Liver (tissue), 9 donors: ENCODE data around the gene INSM1. TPM values are rescaled to one million over a fixed set of nuclear protein-coding genes. Genes with fewer than 3 reads are reported as not detected.

Experiments
- DNase-seq: peaks from one replicate; pipeline ENCODE4 v3.0.0-alpha.2; 2017; ENCODE audit warnings: low spot score
- H3K27ac ChIP-seq, 2 donors: one replicate each; pipeline ENCODE4 v1.7.0; 2013; ENCODE audit warnings: inconsistent platforms in 2 of 2, low read length in 2 of 2, control low read depth in 1 of 2, low read depth in 1 of 2, mild to moderate bottlenecking in 1 of 2
- H3K27me3 ChIP-seq, 4 donors: one replicate each; pipeline versions ENCODE4 v1.6.1 to v1.7.0; 2013; ENCODE audit warnings: low read length in 3 of 4, inconsistent platforms in 1 of 4, mild to moderate bottlenecking in 1 of 4, moderate library complexity in 1 of 4; ENCODE audit not compliant: control insufficient read depth in 4 of 4, insufficient read depth in 4 of 4
- H3K36me3 ChIP-seq, 4 donors: one replicate each; pipeline versions ENCODE4 v1.6.1 to v1.7.0; 2013; ENCODE audit warnings: low read length in 3 of 4, mild to moderate bottlenecking in 3 of 4, low read depth in 1 of 4, moderate library complexity in 1 of 4; ENCODE audit not compliant: control insufficient read depth in 4 of 4, insufficient read depth in 3 of 4
- H3K4me1 ChIP-seq, 4 donors: one replicate each; pipeline versions ENCODE4 v1.6.1 to v1.7.0; 2013; ENCODE audit warnings: low read length in 3 of 4, mild to moderate bottlenecking in 3 of 4, moderate library complexity in 1 of 4; ENCODE audit not compliant: control insufficient read depth in 4 of 4, insufficient read depth in 4 of 4
- H3K4me3 ChIP-seq, 3 donors: one replicate each; pipeline versions ENCODE4 v1.6.1 to v1.7.0; 2013; ENCODE audit warnings: low read length in 3 of 3, control low read depth in 1 of 3, low read depth in 1 of 3, mild to moderate bottlenecking in 1 of 3
- H3K9ac ChIP-seq, 2 donors: one replicate each; pipeline ENCODE4 v1.7.0; 2013; ENCODE audit warnings: low read length in 2 of 2, mild to moderate bottlenecking in 2 of 2, moderate library complexity in 2 of 2, control low read depth in 1 of 2, low read depth in 1 of 2
- H3K9me3 ChIP-seq, 4 donors: one replicate each; pipeline versions ENCODE4 v1.6.1 to v1.7.0; 2013; ENCODE audit warnings: low read length in 3 of 4; ENCODE audit not compliant: control insufficient read depth in 4 of 4
- EGR1 ChIP-seq, 2 donors: IDR thresholded peaks; 2 replicates each; pipeline ENCODE4 v1.6.1; 2016 to 2018; ENCODE audit warnings: antibody characterized with exemption in 2 of 2, low read depth in 2 of 2
- FOXA1 ChIP-seq: IDR thresholded peaks from 2 replicates; pipeline ENCODE4 v1.6.1; 2016; ENCODE audit warnings: antibody characterized with exemption
- FOXA2 ChIP-seq: IDR thresholded peaks from 2 replicates; pipeline ENCODE4 v1.6.1; 2016; ENCODE audit warnings: antibody characterized with exemption
- GABPA ChIP-seq, 2 donors: IDR thresholded peaks in 1 of 2; conservative IDR thresholded peaks in 1 of 2; 2 replicates each; pipeline ENCODE4 v1.6.1; 2016; ENCODE audit warnings: antibody characterized with exemption in 2 of 2, mild to moderate bottlenecking in 1 of 2, moderate library complexity in 1 of 2
- HNF4A ChIP-seq, 2 donors: conservative IDR thresholded peaks; 2 replicates each; pipeline ENCODE4 v1.6.1; 2016; ENCODE audit warnings: antibody characterized with exemption in 2 of 2, mild to moderate bottlenecking in 2 of 2
- JUND ChIP-seq, 2 donors: IDR thresholded peaks; 2 replicates each; pipeline ENCODE4 v1.6.1; 2016; ENCODE audit warnings: antibody characterized with exemption in 2 of 2
- MAX ChIP-seq: IDR thresholded peaks from 2 replicates; pipeline ENCODE4 v1.6.1; 2016; ENCODE audit warnings: antibody characterized with exemption
- NR2F2 ChIP-seq: IDR thresholded peaks from 2 replicates; pipeline ENCODE4 v1.6.1; 2016; ENCODE audit warnings: antibody characterized with exemption
- RAD21 ChIP-seq, 2 donors: IDR thresholded peaks; 2 replicates each; pipeline ENCODE4 v1.6.1; 2016; ENCODE audit warnings: antibody characterized with exemption in 2 of 2, mild to moderate bottlenecking in 2 of 2
- RXRA ChIP-seq, 2 donors: IDR thresholded peaks; 2 replicates each; pipeline ENCODE4 v1.6.1; 2017 to 2018; ENCODE audit warnings: antibody characterized with exemption in 2 of 2, mild to moderate bottlenecking in 1 of 2
- SP1 ChIP-seq: IDR thresholded peaks from 2 replicates; pipeline ENCODE4 v1.6.1; 2018; ENCODE audit warnings: antibody characterized with exemption, mild to moderate bottlenecking
- TAF1 ChIP-seq: conservative IDR thresholded peaks from 2 replicates; pipeline ENCODE4 v1.6.1; 2016; ENCODE audit warnings: antibody characterized with exemption, mild to moderate bottlenecking
- YY1 ChIP-seq: IDR thresholded peaks from 2 replicates; pipeline ENCODE4 v1.6.1; 2016; ENCODE audit warnings: antibody characterized with exemption, mild to moderate bottlenecking
- WGBS: extraction: QIAGEN DNeasy Blood & Tissue Kit; methylation state at CpG from one replicate; pipeline ENCODE4 v1.1.7; 2013; 5-methylcytosine and 5-hydroxymethylcytosine counted together
- polyA plus RNA-seq, 2 donors: library from polyadenylated mRNA; stranded (reverse) in 1 of 2; unstranded in 1 of 2; fragments of 200-250 nt in 1 of 2; fragments of >200 nt in 1 of 2; fragmentation: Nextera tagmentation in 1 of 2; extraction: Ambion mirVana in 1 of 2; gene quantifications; one replicate each; pipeline versions ENCODE4 v1.2.1 to v1.2.3, GENCODE V29; 2013 to 2015
- total RNA-seq, 2 donors: library from RNA; depleted of rRNA; stranded (reverse); fragments of >200 nt; gene quantifications; one replicate each; pipeline ENCODE4 v1.2.3, GENCODE V29; 2014
- TF ChIP-seq, protein P1 (sequence below): IDR thresholded peaks from 2 replicates; pipeline ENCODE4 v1.6.1; 2016; ENCODE audit warnings: antibody characterized with exemption
- TF ChIP-seq, protein P2 (sequence below): IDR thresholded peaks from 2 replicates; pipeline ENCODE4 v1.6.1; 2016; ENCODE audit warnings: antibody characterized with exemption, mild to moderate bottlenecking
- TF ChIP-seq, protein P3 (sequence below): IDR thresholded peaks from 2 replicates; pipeline ENCODE4 v1.6.1; 2016; ENCODE audit warnings: antibody characterized with exemption
- donor health status: healthy.
- donor health status: healthy.
- donor health status: healthy.
- donor health status: healthy.
- donor health status: healthy.

Gene INSM1
- total and polyA plus RNA-seq, 4 donors, result not detected

GRCh38 chr20:20409331-20409730 lies 41.4 kb downstream of the INSM1 start:
- no peaks in the 10 kb centered on the region for H3K27me3 ChIP-seq
- H3K9ac ChIP-seq, result no peak overlapping the region
- WGBS, result 93% methylated on average over 4 of the region's 4 CpGs
- no peaks in the 10 kb centered on the region for H3K9me3 ChIP-seq
- H3K4me3 ChIP-seq, result no peak overlapping the region
- no peak for DNase-seq
- no peak overlapping the region for H3K27ac ChIP-seq
- H3K4me1 ChIP-seq, result no peaks in the 10 kb centered on the region
- peaks cover 0 to 18% (median 6%) of the 10 kb centered on the region in 4 donors for H3K36me3 ChIP-seq
- TF ChIP-seq MAX, result no peak
- TF ChIP-seq NR2F2, result no peak
- no peak for TF ChIP-seq RXRA (IDR thresholded peaks at IDR 0.05)
- TF ChIP-seq RAD21 (IDR thresholded peaks at IDR 0.05), result no peak
- TF ChIP-seq HNF4A (conservative IDR thresholded peaks at IDR 0.05), result no peak
- no peak for TF ChIP-seq JUND (IDR thresholded peaks at IDR 0.05)
- no peak for TF ChIP-seq SP1
- TF ChIP-seq, protein P1, sequence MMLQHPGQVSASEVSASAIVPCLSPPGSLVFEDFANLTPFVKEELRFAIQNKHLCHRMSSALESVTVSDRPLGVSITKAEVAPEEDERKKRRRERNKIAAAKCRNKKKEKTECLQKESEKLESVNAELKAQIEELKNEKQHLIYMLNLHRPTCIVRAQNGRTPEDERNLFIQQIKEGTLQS, result no peak
- TF ChIP-seq YY1, result no peak
- TF ChIP-seq FOXA1, result no peak
- TF ChIP-seq EGR1 (IDR thresholded peaks at IDR 0.05; ENCODE audit: low read depth in 2 of 2), result no peak
- TF ChIP-seq GABPA (IDR thresholded peaks at IDR 0.05 in 1 of 2, conservative IDR thresholded peaks at IDR 0.05 in 1 of 2), result no peak
- TF ChIP-seq TAF1, result no peak
- TF ChIP-seq, protein P2, sequence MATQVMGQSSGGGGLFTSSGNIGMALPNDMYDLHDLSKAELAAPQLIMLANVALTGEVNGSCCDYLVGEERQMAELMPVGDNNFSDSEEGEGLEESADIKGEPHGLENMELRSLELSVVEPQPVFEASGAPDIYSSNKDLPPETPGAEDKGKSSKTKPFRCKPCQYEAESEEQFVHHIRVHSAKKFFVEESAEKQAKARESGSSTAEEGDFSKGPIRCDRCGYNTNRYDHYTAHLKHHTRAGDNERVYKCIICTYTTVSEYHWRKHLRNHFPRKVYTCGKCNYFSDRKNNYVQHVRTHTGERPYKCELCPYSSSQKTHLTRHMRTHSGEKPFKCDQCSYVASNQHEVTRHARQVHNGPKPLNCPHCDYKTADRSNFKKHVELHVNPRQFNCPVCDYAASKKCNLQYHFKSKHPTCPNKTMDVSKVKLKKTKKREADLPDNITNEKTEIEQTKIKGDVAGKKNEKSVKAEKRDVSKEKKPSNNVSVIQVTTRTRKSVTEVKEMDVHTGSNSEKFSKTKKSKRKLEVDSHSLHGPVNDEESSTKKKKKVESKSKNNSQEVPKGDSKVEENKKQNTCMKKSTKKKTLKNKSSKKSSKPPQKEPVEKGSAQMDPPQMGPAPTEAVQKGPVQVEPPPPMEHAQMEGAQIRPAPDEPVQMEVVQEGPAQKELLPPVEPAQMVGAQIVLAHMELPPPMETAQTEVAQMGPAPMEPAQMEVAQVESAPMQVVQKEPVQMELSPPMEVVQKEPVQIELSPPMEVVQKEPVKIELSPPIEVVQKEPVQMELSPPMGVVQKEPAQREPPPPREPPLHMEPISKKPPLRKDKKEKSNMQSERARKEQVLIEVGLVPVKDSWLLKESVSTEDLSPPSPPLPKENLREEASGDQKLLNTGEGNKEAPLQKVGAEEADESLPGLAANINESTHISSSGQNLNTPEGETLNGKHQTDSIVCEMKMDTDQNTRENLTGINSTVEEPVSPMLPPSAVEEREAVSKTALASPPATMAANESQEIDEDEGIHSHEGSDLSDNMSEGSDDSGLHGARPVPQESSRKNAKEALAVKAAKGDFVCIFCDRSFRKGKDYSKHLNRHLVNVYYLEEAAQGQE, result no peak
- TF ChIP-seq FOXA2, result no peak

GRCh38 chr20:20410678-20411077 lies 42.8 kb downstream of the INSM1 start:
- Histone ChIP-seq H3K9ac (no peak overlapping the region), H3K9me3 (no peaks in the 10 kb centered on the region), H3K4me1 (no peaks in the 10 kb centered on the region), H3K27ac (no peak overlapping the region), H3K27me3 (no peaks in the 10 kb centered on the region), H3K4me3 (no peak overlapping the region), H3K36me3 (peaks cover 0 to 17% (median 4%) of the 10 kb centered on the region in 4 donors)
- peak in 1 of 2 donors; percentile 16 for TF ChIP-seq RXRA (IDR thresholded peaks at IDR 0.05)
- TF ChIP-seq, protein P3, sequence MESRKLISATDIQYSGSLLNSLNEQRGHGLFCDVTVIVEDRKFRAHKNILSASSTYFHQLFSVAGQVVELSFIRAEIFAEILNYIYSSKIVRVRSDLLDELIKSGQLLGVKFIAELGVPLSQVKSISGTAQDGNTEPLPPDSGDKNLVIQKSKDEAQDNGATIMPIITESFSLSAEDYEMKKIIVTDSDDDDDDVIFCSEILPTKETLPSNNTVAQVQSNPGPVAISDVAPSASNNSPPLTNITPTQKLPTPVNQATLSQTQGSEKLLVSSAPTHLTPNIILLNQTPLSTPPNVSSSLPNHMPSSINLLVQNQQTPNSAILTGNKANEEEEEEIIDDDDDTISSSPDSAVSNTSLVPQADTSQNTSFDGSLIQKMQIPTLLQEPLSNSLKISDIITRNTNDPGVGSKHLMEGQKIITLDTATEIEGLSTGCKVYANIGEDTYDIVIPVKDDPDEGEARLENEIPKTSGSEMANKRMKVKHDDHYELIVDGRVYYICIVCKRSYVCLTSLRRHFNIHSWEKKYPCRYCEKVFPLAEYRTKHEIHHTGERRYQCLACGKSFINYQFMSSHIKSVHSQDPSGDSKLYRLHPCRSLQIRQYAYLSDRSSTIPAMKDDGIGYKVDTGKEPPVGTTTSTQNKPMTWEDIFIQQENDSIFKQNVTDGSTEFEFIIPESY, result no peak
- no peak for DNase-seq
- WGBS, result 48% methylated on average over 6 of the region's 6 CpGs
